Naive thymus-derived CD8-positive, alpha-beta T cell (primary cell): ENCODE results near the gene USP21. TPM values are rescaled to one million over a fixed set of nuclear protein-coding genes. Genes with fewer than 3 reads are reported as not detected.

ENCODE experiments used
- ATAC-seq, 2 donors: fragments of 150-1000 bp; cut with Tn5 transposase in 1 of 2; sonication (Bioruptor Pico), chemical (Tn5 transposase) in 1 of 2; 1 replicate in 1 of 2; 2 replicates in 1 of 2; pipeline ENCODE4 v1.10.0; 2021; ENCODE audit warnings: mild to moderate bottlenecking in 2 of 2, moderate library complexity in 2 of 2
- POLR2A ChIA-PET: fragments of 350-600 bp; sonication (Branson Sonifier 250); formaldehyde crosslinking; loops from one replicate; lab custom pipeline; 2021; ENCODE audit warnings: antibody characterized with exemption; lab: Charles Lee
- DNase-seq, 10 donors: peaks; one replicate each; pipeline versions ENCODE4 v3.0.0 to v3.0.0-alpha.2; 2020 to 2022
- H3K27ac Mint-ChIP-seq, 10 donors: one replicate each; pipeline ENCODE4 v1.8.0; 2020 to 2022; ENCODE audit warnings: mild to moderate bottlenecking in 10 of 10, mixed read lengths in 10 of 10, moderate library complexity in 4 of 10, inconsistent platforms in 1 of 10
- H3K27me3 Mint-ChIP-seq, 5 donors: one replicate each; pipeline ENCODE4 v1.8.0; 2021 to 2022; ENCODE audit warnings: mixed read lengths in 5 of 5
- H3K36me3 Mint-ChIP-seq, 3 donors: one replicate each; pipeline ENCODE4 v1.8.0; 2020 to 2022; ENCODE audit warnings: mixed read lengths in 3 of 3, mild to moderate bottlenecking in 2 of 3, inconsistent platforms in 1 of 3
- H3K4me1 Mint-ChIP-seq, 4 donors: one replicate each; pipeline ENCODE4 v1.8.0; 2021 to 2022; ENCODE audit warnings: mixed read lengths in 4 of 4
- H3K4me3 Mint-ChIP-seq, 10 donors: one replicate each; pipeline ENCODE4 v1.8.0; 2020 to 2022; ENCODE audit warnings: mild to moderate bottlenecking in 10 of 10, mixed read lengths in 10 of 10, moderate library complexity in 6 of 10, inconsistent platforms in 1 of 10
- H3K9me3 Mint-ChIP-seq, 9 donors: one replicate each; pipeline ENCODE4 v1.8.0; 2020 to 2022; ENCODE audit warnings: mixed read lengths in 9 of 9, mild to moderate bottlenecking in 3 of 9, inconsistent platforms in 1 of 9, moderate library complexity in 1 of 9
- polyA plus RNA-seq, 3 donors: library from polyadenylated mRNA; unstranded; fragments of 300-500 nt; fragmentation: Illumina TruSeq; gene quantifications; one replicate each; pipeline ENCODE4 v1.2.3, GENCODE V29; 2021
- total RNA-seq, 8 experiments: library from RNA in 2 of 8; stranded (reverse) in 2 of 8; gene quantifications; one replicate each; pipeline ENCODE4 v1.2.3 and lab custom pipeline; 2021 to 2026

The USP21 gene
- total and polyA plus RNA-seq, 5 experiments from 2014 or later: 13.8 to 63.8 (median 31.4) TPM

DNA sequence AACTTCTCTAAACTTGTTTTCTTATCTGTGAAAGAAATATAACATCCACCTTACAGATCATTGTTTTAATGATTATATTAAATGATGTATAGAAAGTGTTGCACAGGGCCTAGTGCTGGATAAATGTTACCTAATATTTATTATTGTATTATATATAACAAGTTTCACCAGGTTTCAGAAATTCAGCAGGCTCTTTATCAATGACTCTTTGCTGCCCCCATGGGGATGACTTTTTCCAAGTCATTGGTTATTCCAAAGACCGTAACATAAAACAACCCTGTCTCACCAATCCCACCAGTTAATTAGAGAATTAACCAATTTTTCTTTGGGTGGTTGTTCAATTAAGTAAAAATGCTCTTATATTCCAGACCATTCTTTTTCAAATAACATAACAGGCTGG is 19.5 kb upstream of the USP21 start:
- POLR2A ChIA-PET: interaction anchor here (3.5 kb wide), 1 partner anchor 8 kb away, joined by 14 read pairs; the partner anchor contains the start of gene DEDD
- DNase-seq (peak in 5 of 10 donors; percentile 20 to 53 (median 45)), ATAC-seq (peak; percentile 54 to 59)
- H3K27ac Mint-ChIP-seq: no peak overlapping the region
- no peaks in the 10 kb centered on the region for H3K27me3 Mint-ChIP-seq
- peaks cover 7 to 23% (median 16%) of the 10 kb centered on the region in 4 donors for H3K4me1 Mint-ChIP-seq
- H3K36me3 Mint-ChIP-seq: no peaks in the 10 kb centered on the region
- H3K9me3 Mint-ChIP-seq: no peaks in the 10 kb centered on the region
- H3K4me3 Mint-ChIP-seq: no peak overlapping the region

DNA sequence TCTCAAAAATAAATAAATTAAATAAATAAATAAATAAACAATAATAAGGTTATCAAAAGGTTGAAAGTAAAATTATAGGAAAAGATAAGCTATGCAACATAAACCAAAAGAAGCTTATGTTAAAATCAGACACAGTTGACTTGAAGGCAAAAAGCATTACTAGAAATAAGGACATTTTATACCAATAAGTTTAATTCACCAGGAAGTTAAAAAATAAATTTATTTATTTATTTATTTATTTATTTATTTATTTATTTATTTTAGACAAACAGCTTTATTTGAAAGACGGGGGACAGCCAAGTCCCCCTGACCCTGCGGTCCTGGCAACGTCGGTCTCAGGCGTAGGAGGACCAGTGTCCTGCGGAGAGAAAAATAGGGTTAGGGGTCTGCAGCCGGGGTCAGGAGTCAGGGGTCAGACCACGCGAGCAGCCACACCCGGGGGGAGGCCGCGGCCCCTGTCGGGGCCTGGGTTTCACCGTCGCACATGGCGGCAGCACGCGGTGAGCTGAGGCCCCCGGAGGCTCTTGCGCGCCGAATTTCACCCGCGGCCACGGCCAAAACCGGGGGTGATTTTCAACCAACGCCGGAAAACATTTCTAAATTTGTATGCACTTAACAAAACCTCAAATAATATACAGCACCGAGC is 18.4 kb upstream of the USP21 start:
- H3K9me3 Mint-ChIP-seq: no peaks in the 10 kb centered on the region
- ATAC-seq (no peak), DNase-seq (no peak)
- POLR2A ChIA-PET: interaction anchor here (0.6 to 3.5 kb wide), 4 partner anchors 9 to 825 kb away, joined by 3 to 14 read pairs (median 4); partner anchors contain the start of gene DEDD
- no peaks in the 10 kb centered on the region for H3K36me3 Mint-ChIP-seq
- no peak overlapping the region for H3K4me3 Mint-ChIP-seq
- H3K4me1 Mint-ChIP-seq: peaks cover 0 to 17% (median 11%) of the 10 kb centered on the region in 4 donors
- no peak overlapping the region for H3K27ac Mint-ChIP-seq
- H3K27me3 Mint-ChIP-seq: no peaks in the 10 kb centered on the region

DNA sequence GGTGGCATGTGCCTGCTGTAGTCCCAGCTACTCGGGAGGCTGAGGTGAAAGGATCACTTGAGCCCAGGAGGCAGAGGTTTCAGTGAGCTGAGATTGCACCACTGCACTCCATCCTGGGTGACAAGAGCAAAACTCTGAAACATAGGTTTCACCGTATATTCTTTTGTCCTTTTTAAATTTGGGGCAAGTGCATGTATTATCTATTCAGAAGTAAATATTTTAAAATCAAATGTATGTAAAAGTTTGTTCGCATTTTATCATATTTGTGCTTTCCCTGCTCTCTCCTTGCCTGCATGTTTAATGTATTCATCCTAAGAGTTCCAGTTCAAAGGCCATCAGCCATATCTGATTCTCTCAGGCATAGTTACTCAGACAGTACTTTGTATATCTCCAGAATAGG is 13.5 kb upstream of the USP21 start:
- Mint-ChIP-seq H3K9me3 (no peaks in the 10 kb centered on the region), H3K4me1 (no peaks in the 10 kb centered on the region), H3K27ac (no peak overlapping the region), H3K27me3 (no peaks in the 10 kb centered on the region), H3K4me3 (no peak overlapping the region), H3K36me3 (no peaks in the 10 kb centered on the region)
- POLR2A ChIA-PET: interaction anchor here (0.9 to 1.2 kb wide), 2 partner anchors 13 to 25 kb away, joined by 3 to 4 read pairs; no protein-coding TSS in a partner anchor
- DNase-seq (no peak), ATAC-seq (no peak)

DNA sequence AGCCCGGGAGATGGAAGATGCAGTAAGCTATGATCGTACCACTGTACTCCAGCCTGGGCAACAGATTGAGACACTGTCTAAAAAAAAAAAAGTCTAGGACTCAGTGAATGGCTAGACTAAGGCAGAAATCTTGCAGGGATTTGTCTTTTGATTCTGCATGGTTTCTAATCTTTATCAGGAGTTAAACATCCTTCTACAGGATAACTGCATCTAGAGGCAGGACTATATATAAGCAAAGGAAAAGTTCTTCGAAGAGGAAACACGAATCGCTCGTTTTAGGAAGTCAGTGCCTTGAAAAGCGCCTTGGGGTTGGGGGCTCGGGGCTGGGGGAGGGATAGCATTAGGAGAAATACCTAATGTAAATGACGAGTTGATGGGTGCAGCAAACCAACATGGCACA is 6.1 kb upstream of the USP21 start:
- H3K4me1 Mint-ChIP-seq: peaks cover 12 to 33% (median 27%) of the 10 kb centered on the region in 4 donors
- POLR2A ChIA-PET: interaction anchor here (0.6 to 4.2 kb wide), 18 partner anchors 9 to 236 kb away, joined by 3 to 73 read pairs (median 6); partner anchors contain the start of genes ARHGAP30, B4GALT3, DEDD and NDUFS2
- peak overlapping the region; percentile 70 to 100 (median 98) for H3K4me3 Mint-ChIP-seq
- peaks cover 0 to 1% (median 0%) of the 10 kb centered on the region in 5 donors for H3K27me3 Mint-ChIP-seq
- no peaks in the 10 kb centered on the region for H3K9me3 Mint-ChIP-seq
- H3K36me3 Mint-ChIP-seq: peaks cover 6 to 17% (median 6%) of the 10 kb centered on the region in 3 donors
- peak overlapping the region; percentile 90 to 100 (median 100) for H3K27ac Mint-ChIP-seq
- ATAC-seq (no peak), DNase-seq (no peak)

DNA sequence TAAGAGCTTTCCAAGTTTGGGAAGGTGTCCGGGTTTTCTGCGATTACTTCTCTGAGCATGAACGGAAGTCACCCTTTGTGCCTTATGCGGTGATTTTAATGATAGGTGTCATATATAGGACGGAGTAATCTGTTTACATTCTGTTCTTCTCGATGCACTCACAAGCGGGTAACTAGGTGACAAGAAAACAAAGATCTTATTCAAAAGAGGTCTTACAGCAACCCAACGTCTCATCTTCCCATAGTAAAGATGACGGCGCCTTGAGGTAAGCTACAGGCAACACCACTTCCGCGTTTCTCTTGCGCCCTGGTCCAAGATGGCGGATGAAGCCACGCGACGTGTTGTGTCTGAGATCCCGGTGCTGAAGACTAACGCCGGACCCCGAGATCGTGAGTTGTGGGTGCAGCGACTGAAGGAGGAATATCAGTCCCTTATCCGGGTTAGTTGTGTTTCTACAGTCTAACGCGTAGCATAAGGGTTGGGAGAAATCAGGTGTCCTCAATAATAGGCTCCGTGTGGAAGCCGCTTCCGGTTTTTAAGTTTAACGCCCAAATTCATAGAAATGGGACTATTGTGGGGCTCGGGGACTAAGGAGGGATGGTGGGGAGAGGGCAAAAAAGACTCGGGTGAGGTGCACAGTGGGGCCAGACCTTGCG is 5.5 kb upstream of the USP21 start, which contains the start of gene UFC1:
TSS of gene UFC1 (plus strand) at position 297 of the 656 bp plus-strand sequence. CDS start at position 317, 20 bp downstream.
- POLR2A ChIA-PET: interaction anchor here (0.6 to 4.2 kb wide), 19 partner anchors 8 to 236 kb away, joined by 3 to 73 read pairs (median 5); partner anchors contain the start of genes ARHGAP30, B4GALT3, DEDD and NDUFS2
- Mint-ChIP-seq H3K27me3 (peaks cover 0 to 1% (median 0%) of the 10 kb centered on the region in 5 donors), H3K36me3 (peaks cover 6 to 17% (median 6%) of the 10 kb centered on the region in 3 donors), H3K27ac (peak within 1 kb of the TSS; percentile 99 to 100 (median 100)), H3K4me3 (peak within 1 kb of the TSS; percentile 91 to 100 (median 98)), H3K4me1 (peaks cover 14 to 39% (median 31%) of the 10 kb centered on the region in 4 donors), H3K9me3 (no peaks in the 10 kb centered on the region)
- DNase-seq (peak; percentile 65 to 93 (median 84)), ATAC-seq (peak; percentile 91 to 94)

DNA sequence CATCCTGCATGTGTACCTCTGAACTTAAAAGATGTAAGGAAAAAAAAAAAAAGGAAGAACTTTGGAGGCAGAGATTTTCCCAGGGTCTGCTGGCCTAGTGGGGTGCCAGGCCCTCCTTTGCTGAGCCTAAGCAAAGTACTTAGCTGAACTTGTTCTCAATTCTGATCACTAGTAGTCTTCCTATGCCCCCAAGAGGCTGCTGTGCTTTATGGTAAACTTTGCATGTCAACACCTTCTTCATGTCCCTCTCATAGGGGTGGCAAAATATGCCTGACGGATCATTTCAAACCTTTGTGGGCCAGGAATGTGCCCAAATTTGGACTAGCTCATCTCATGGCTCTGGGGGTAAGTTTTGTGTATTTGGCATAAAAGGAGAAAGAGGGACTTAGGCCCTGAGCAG is 1.4 kb upstream of the USP21 start:
- H3K4me1 Mint-ChIP-seq: peaks cover 33 to 79% (median 67%) of the 10 kb centered on the region in 4 donors
- H3K4me3 Mint-ChIP-seq: peak overlapping the region in 9 of 10 donors; percentile 3 to 97 (median 93)
- peaks cover 6 to 31% (median 7%) of the 10 kb centered on the region in 3 donors for H3K36me3 Mint-ChIP-seq
- DNase-seq (no peak), ATAC-seq (no peak)
- peaks cover 0 to 1% (median 0%) of the 10 kb centered on the region in 5 donors for H3K27me3 Mint-ChIP-seq
- POLR2A ChIA-PET: interaction anchor here (0.6 to 2.6 kb wide), 6 partner anchors 9 to 375 kb away, joined by 3 to 12 read pairs (median 4); partner anchors contain the start of genes B4GALT3, NIT1, PFDN2 and PPOX
- H3K9me3 Mint-ChIP-seq: no peaks in the 10 kb centered on the region
- H3K27ac Mint-ChIP-seq: peak overlapping the region in 9 of 10 donors; percentile 89 to 97 (median 96)

DNA sequence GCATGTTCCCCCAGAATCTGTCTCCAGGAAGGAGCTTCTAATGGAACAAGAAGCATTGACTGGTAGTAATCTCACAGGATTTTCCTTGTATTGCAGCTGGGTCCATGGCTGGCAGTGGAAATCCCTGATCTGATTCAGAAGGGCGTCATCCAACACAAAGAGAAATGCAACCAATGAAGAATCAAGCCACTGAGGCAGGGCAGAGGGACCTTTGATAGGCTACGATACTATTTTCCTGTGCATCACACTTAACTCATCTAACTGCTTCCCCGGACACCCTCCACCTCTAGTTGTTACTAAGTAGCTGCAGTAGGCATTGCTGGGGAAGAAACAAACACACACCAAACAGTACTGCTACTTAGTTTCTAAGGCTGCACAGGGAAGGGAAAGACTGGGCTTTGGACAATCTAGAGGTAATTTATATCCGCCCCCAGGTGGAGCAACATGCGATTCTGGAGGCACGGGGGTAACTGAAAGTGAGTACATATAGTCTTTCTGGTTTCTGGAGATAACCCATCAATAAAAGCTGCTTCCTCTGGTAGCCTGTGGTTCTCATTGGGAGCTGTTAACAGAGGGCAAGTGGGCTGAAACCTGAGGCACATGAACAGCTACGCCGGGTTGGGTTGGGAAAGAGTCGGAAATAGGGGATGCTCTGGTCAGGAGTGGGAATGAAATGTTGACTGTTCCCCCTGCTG is 837 bp upstream of the USP21 start:
- POLR2A ChIA-PET: interaction anchor here (0.6 to 2.6 kb wide), 11 partner anchors 8 to 374 kb away, joined by 3 to 12 read pairs (median 4); partner anchors contain the start of genes B4GALT3, DEDD, NDUFS2 and NIT1
- DNase-seq: no peak
- Mint-ChIP-seq H3K36me3 (peaks cover 5 to 37% (median 10%) of the 10 kb centered on the region in 3 donors), H3K4me3 (peak overlapping the region; percentile 88 to 97 (median 93)), H3K4me1 (peaks cover 38 to 80% (median 68%) of the 10 kb centered on the region in 4 donors), H3K27me3 (peaks cover 0 to 1% (median 0%) of the 10 kb centered on the region in 5 donors), H3K9me3 (no peaks in the 10 kb centered on the region), H3K27ac (peak overlapping the region; percentile 89 to 97 (median 96))
- no peak for ATAC-seq

DNA sequence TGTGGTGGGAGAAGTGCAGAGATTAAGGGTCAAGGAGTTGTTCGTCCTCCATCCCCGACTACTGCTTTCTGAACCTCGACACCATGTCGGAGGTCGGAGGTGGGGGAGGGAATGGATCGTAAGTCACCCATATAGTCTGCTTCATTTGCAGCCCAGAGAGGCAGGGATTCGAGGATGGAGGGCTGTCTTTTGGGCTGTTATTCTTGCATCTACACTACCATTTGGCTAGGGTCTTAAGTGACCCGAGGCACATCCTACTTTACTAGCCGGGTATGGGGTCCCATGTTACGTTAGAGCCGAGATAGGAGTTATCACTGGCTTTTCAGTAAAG is 578 bp downstream of the USP21 start:
- POLR2A ChIA-PET: interaction anchor here (1.3 to 2.5 kb wide), 3 partner anchors 22 to 42 kb away, joined by 4 to 15 read pairs (median 5); partner anchors contain the start of gene NDUFS2

DNA sequence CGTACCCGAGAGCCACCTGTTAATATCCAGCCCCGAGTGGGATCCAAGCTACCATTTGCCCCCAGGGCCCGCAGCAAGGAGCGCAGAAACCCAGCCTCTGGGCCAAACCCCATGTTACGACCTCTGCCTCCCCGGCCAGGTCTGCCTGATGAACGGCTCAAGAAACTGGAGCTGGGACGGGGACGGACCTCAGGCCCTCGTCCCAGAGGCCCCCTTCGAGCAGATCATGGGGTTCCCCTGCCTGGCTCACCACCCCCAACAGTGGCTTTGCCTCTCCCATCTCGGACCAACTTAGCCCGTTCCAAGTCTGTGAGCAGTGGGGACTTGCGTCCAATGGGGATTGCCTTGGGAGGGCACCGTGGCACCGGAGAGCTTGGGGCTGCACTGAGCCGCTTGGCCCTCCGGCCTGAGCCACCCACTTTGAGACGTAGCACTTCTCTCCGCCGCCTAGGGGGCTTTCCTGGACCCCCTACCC is 1.4 kb downstream of the USP21 start:
- Mint-ChIP-seq H3K27ac (peak overlapping the region in 7 of 10 donors; percentile 60 to 97 (median 84)), H3K4me3 (peak overlapping the region; percentile 50 to 97 (median 93)), H3K27me3 (no peaks in the 10 kb centered on the region), H3K9me3 (no peaks in the 10 kb centered on the region), H3K4me1 (peaks cover 27 to 73% (median 64%) of the 10 kb centered on the region in 4 donors), H3K36me3 (peaks cover 0 to 48% (median 15%) of the 10 kb centered on the region in 3 donors)
- POLR2A ChIA-PET: interaction anchor here (1.1 to 2.6 kb wide), 5 partner anchors 7 to 57 kb away, joined by 3 to 15 read pairs (median 8); partner anchors contain the start of genes B4GALT3, NDUFS2 and UFC1
- DNase-seq (no peak), ATAC-seq (no peak)

More for the DNA sequence above, 578 bp downstream of the USP21 start:
- no peaks in the 10 kb centered on the region for H3K9me3 Mint-ChIP-seq
- peak overlapping the region; percentile 88 to 97 (median 93) for H3K4me3 Mint-ChIP-seq
- DNase-seq (no peak), ATAC-seq (no peak)
- peaks cover 0 to 51% (median 15%) of the 10 kb centered on the region in 3 donors for H3K36me3 Mint-ChIP-seq
- peak overlapping the region; percentile 74 to 97 (median 96) for H3K27ac Mint-ChIP-seq
- H3K4me1 Mint-ChIP-seq: peaks cover 34 to 73% (median 66%) of the 10 kb centered on the region in 4 donors
- no peaks in the 10 kb centered on the region for H3K27me3 Mint-ChIP-seq

DNA sequence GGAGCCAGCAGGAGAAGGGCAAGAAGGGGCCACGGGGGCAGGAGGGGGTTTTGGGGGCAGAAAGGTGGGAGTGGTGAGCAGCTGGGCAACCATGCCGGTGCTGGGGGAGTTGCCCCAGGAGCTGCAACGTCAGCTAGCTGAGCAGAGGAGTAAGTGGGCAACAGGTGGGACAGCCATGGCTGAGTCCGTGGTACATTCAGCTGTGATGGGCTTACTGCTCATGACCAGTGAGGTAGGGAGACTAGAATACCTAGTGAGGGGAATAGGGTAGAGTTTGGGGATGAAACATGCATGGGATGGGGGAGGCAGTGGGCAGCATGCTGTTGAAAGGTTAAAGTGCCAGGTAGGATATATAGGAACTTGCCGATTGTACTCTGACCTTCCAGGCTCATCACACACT is 2.4 kb downstream of the USP21 start:
- H3K27me3 Mint-ChIP-seq: no peaks in the 10 kb centered on the region
- peak overlapping the region in 8 of 10 donors; percentile 14 to 97 (median 64) for H3K27ac Mint-ChIP-seq
- no peaks in the 10 kb centered on the region for H3K9me3 Mint-ChIP-seq
- peaks cover 27 to 81% (median 70%) of the 10 kb centered on the region in 4 donors for H3K4me1 Mint-ChIP-seq
- DNase-seq (no peak), ATAC-seq (no peak)
- POLR2A ChIA-PET: interaction anchor here (0.7 to 2.6 kb wide), 10 partner anchors 8 to 56 kb away, joined by 3 to 15 read pairs (median 3); partner anchors contain the start of genes B4GALT3 and UFC1
- peaks cover 0 to 48% (median 15%) of the 10 kb centered on the region in 3 donors for H3K36me3 Mint-ChIP-seq
- peak overlapping the region in 5 of 10 donors; percentile 12 to 93 (median 63) for H3K4me3 Mint-ChIP-seq

DNA sequence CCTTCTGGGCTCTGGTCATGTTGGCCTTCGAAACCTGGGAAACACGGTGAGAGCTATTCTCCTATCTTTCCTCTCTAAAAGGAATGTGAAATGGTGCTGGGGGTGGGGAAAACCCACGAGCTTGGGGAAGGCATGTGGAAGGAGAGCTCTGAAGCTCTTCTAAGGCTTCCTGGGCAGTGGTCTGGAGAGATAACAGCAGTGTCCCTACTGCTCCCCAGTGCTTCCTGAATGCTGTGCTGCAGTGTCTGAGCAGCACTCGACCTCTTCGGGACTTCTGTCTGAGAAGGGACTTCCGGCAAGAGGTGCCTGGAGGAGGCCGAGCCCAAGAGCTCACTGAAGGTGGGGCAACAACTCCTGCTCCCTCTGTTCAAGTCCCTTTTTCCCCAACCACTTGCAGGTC is 2.8 kb downstream of the USP21 start:
- DNase-seq: no peak
- no peaks in the 10 kb centered on the region for H3K9me3 Mint-ChIP-seq
- peaks cover 31 to 82% (median 74%) of the 10 kb centered on the region in 4 donors for H3K4me1 Mint-ChIP-seq
- no peak for ATAC-seq
- POLR2A ChIA-PET: interaction anchor here (0.8 to 2.6 kb wide), 9 partner anchors 8 to 55 kb away, joined by 3 to 15 read pairs (median 3); partner anchors contain the start of genes B4GALT3 and UFC1
- H3K27me3 Mint-ChIP-seq: no peaks in the 10 kb centered on the region
- peaks cover 0 to 44% (median 14%) of the 10 kb centered on the region in 3 donors for H3K36me3 Mint-ChIP-seq
- peak overlapping the region in 6 of 10 donors; percentile 12 to 75 (median 32) for H3K4me3 Mint-ChIP-seq
- peak overlapping the region in 6 of 10 donors; percentile 58 to 100 (median 70) for H3K27ac Mint-ChIP-seq
